ENCODE results near the gene BECN2.

DNA sequence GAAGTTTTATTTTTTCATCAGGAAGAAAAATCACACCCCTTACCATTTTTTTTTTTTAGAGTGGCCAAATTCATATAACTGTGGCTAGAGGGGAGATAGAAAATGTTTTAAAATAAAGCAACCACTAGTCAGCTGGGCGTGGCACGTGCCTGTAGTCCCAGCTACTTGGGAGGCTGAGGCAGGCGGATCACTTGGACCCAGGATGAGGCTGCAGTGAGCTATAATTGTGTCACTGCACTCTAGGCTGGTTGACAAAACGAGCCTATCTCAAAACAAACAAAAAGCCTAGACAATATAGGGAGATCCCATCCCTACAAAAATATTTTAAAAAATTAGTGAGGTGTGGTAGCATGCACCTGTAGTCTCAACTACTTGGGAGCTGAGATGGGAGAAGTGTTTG, 14.8 kb upstream of the BECN2 start:
- TF ChIP-seq, protein P1, sequence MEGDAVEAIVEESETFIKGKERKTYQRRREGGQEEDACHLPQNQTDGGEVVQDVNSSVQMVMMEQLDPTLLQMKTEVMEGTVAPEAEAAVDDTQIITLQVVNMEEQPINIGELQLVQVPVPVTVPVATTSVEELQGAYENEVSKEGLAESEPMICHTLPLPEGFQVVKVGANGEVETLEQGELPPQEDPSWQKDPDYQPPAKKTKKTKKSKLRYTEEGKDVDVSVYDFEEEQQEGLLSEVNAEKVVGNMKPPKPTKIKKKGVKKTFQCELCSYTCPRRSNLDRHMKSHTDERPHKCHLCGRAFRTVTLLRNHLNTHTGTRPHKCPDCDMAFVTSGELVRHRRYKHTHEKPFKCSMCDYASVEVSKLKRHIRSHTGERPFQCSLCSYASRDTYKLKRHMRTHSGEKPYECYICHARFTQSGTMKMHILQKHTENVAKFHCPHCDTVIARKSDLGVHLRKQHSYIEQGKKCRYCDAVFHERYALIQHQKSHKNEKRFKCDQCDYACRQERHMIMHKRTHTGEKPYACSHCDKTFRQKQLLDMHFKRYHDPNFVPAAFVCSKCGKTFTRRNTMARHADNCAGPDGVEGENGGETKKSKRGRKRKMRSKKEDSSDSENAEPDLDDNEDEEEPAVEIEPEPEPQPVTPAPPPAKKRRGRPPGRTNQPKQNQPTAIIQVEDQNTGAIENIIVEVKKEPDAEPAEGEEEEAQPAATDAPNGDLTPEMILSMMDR (IDR thresholded peaks at IDR 0.05) = no peak
- TF ChIP-seq POLR2A (IDR thresholded peaks at IDR 0.05) = no peak

Data from right lobe of liver (tissue), 4 donors.